HEK293 (cell line): ENCODE data around the gene POM121L2.

Experiments
- ATF2 ChIP-seq: fragments of 450-650 bp; formaldehyde crosslinking; IDR thresholded peaks from 2 replicates; pipeline ENCODE4 v1.5.1; 2016; ENCODE audit warnings: missing biosample characterization, missing genetic modification characterization, low read depth
- ELK4 ChIP-seq: IDR thresholded peaks from 2 replicates; pipeline ENCODE4 v1.6.1; 2011; ENCODE audit warnings: mild to moderate bottlenecking, low read depth, low read length, borderline replicate concordance
- GFI1B ChIP-seq: fragments of 450-650 bp; formaldehyde crosslinking; IDR thresholded peaks from 2 replicates; pipeline ENCODE4 v1.5.1; 2016; ENCODE audit warnings: missing biosample characterization, missing genetic modification characterization
- HOXA7 ChIP-seq: sonication (generic); formaldehyde crosslinking; IDR thresholded peaks from 2 replicates; pipeline ENCODE4 v1.8.1; 2022; ENCODE audit warnings: missing genetic modification reagents, borderline replicate concordance
- KLF1 ChIP-seq: fragments of 450-650 bp; formaldehyde crosslinking; IDR thresholded peaks from 2 replicates; pipeline ENCODE4 v1.5.1; 2016; ENCODE audit warnings: missing biosample characterization, missing genetic modification characterization
- KLF10 ChIP-seq: fragments of 450-650 bp; IDR thresholded peaks from 2 replicates; pipeline ENCODE4 v1.5.1; 2018; ENCODE audit warnings: missing biosample characterization, mild to moderate bottlenecking, missing genetic modification characterization
- KLF7 ChIP-seq: fragments of 450-650 bp; formaldehyde crosslinking; IDR thresholded peaks from 2 replicates; pipeline ENCODE4 v1.5.1; 2016; ENCODE audit warnings: missing biosample characterization, missing genetic modification characterization, borderline replicate concordance
- KLF8 ChIP-seq: fragments of 450-650 bp; formaldehyde crosslinking; IDR thresholded peaks from 2 replicates; pipeline ENCODE4 v1.5.1; 2016; ENCODE audit warnings: missing biosample characterization, missing genetic modification characterization
- MEIS1 ChIP-seq: sonication (generic); formaldehyde crosslinking; IDR thresholded peaks from 2 replicates; pipeline ENCODE4 v1.8.1; 2022; ENCODE audit warnings: missing genetic modification reagents, mild to moderate bottlenecking, borderline replicate concordance
- REPIN1 ChIP-seq: fragments of 450-650 bp; formaldehyde crosslinking; IDR thresholded peaks from 2 replicates; pipeline ENCODE4 v1.5.1; 2017; ENCODE audit warnings: missing biosample characterization, missing genetic modification characterization, low read depth
- REST ChIP-seq: fragments of 450-650 bp; formaldehyde crosslinking; IDR thresholded peaks from 2 replicates; pipeline ENCODE4 v1.5.1; 2016; ENCODE audit warnings: missing biosample characterization, missing genetic modification characterization
- SETDB1 ChIP-seq: IDR thresholded peaks from one replicate; pipeline ENCODE4 v1.6.1; 2017; ENCODE audit warnings: mild to moderate bottlenecking, low read length, moderate library complexity, mixed read lengths; ENCODE audit not compliant: insufficient read length
- SP3 ChIP-seq: fragments of 450-650 bp; formaldehyde crosslinking; IDR thresholded peaks from 2 replicates; pipeline ENCODE4 v1.5.1; 2016; ENCODE audit warnings: missing biosample characterization, missing genetic modification characterization
- ZBTB1 ChIP-seq: fragments of 450-650 bp; formaldehyde crosslinking; IDR thresholded peaks from 2 replicates; pipeline ENCODE4 v1.5.1; 2016; ENCODE audit warnings: missing biosample characterization, missing genetic modification characterization
- ZBTB48 ChIP-seq: fragments of 450-650 bp; formaldehyde crosslinking; IDR thresholded peaks from 2 replicates; pipeline ENCODE4 v1.5.1; 2016; ENCODE audit warnings: missing biosample characterization, missing genetic modification characterization
- ZBTB8A ChIP-seq: fragments of 450-650 bp; formaldehyde crosslinking; IDR thresholded peaks from 2 replicates; pipeline ENCODE4 v1.5.1; 2016; ENCODE audit warnings: missing biosample characterization, missing genetic modification characterization
- ZNF121 ChIP-seq: fragments of 450-650 bp; formaldehyde crosslinking; IDR thresholded peaks from 2 replicates; pipeline ENCODE4 v1.5.1; 2016; ENCODE audit warnings: missing biosample characterization, missing genetic modification characterization
- ZNF132 ChIP-seq: fragments of 450-650 bp; formaldehyde crosslinking; IDR thresholded peaks from 2 replicates; pipeline ENCODE4 v1.5.1; 2017; ENCODE audit warnings: missing biosample characterization, missing genetic modification characterization, borderline replicate concordance
- ZNF146 ChIP-seq: fragments of 450-650 bp; formaldehyde crosslinking; IDR thresholded peaks from 2 replicates; pipeline ENCODE4 v1.5.1; 2016; ENCODE audit warnings: missing biosample characterization, missing genetic modification characterization
- ZNF214 ChIP-seq: fragments of 450-650 bp; formaldehyde crosslinking; IDR thresholded peaks from 2 replicates; pipeline ENCODE4 v1.5.1; 2017; ENCODE audit warnings: missing biosample characterization, mild to moderate bottlenecking, missing genetic modification characterization, borderline replicate concordance
- ZNF362 ChIP-seq: fragments of 450-650 bp; formaldehyde crosslinking; IDR thresholded peaks from 2 replicates; pipeline ENCODE4 v1.5.1; 2016; ENCODE audit warnings: missing biosample characterization, missing genetic modification characterization
- ZNF423 ChIP-seq: fragments of 450-650 bp; formaldehyde crosslinking; IDR thresholded peaks from 2 replicates; pipeline ENCODE4 v1.5.1; 2016; ENCODE audit warnings: missing biosample characterization, missing genetic modification characterization
- ZNF521 ChIP-seq: fragments of 450-650 bp; formaldehyde crosslinking; IDR thresholded peaks from 2 replicates; pipeline ENCODE4 v1.5.1; 2017; ENCODE audit warnings: missing biosample characterization, mild to moderate bottlenecking, missing genetic modification characterization
- ZNF544 ChIP-seq: fragments of 450-650 bp; formaldehyde crosslinking; IDR thresholded peaks from 2 replicates; pipeline ENCODE4 v1.5.0; 2017; ENCODE audit warnings: missing biosample characterization, missing genetic modification characterization
- ZNF560 ChIP-seq: fragments of 450-650 bp; formaldehyde crosslinking; IDR thresholded peaks from 2 replicates; pipeline ENCODE4 v1.5.1; 2017; ENCODE audit warnings: missing biosample characterization, missing genetic modification characterization, borderline replicate concordance
- ZNF571 ChIP-seq: fragments of 450-650 bp; formaldehyde crosslinking; IDR thresholded peaks from 2 replicates; pipeline ENCODE4 v1.5.0; 2017; ENCODE audit warnings: missing biosample characterization, missing genetic modification characterization
- ZNF596 ChIP-seq: fragments of 450-650 bp; IDR thresholded peaks from 2 replicates; pipeline ENCODE4 v1.5.0; 2018; ENCODE audit warnings: missing biosample characterization, mild to moderate bottlenecking, missing genetic modification characterization, moderate library complexity
- ZNF610 ChIP-seq: fragments of 450-650 bp; formaldehyde crosslinking; IDR thresholded peaks from 2 replicates; pipeline ENCODE4 v1.5.1; 2016; ENCODE audit warnings: missing biosample characterization, missing genetic modification characterization, borderline replicate concordance
- ZNF623 ChIP-seq: fragments of 450-650 bp; formaldehyde crosslinking; IDR thresholded peaks from 2 replicates; pipeline ENCODE4 v1.5.1; 2016; ENCODE audit warnings: missing biosample characterization, missing genetic modification characterization
- ZNF626 ChIP-seq: fragments of 450-650 bp; sonication (Bioruptor Pico); formaldehyde crosslinking; IDR thresholded peaks from 2 replicates; pipeline ENCODE4 v1.5.1; 2018; ENCODE audit warnings: missing biosample characterization, missing genetic modification characterization, inconsistent platforms
- ZSCAN16 ChIP-seq: fragments of 450-650 bp; formaldehyde crosslinking; IDR thresholded peaks from 2 replicates; pipeline ENCODE4 v1.5.1; 2016; ENCODE audit warnings: missing biosample characterization, missing genetic modification characterization

POM121L2 gene

GRCh38 chr6:27297857-27298730 lies 14.0 kb downstream of the POM121L2 start (continued):
- TF ChIP-seq ZNF521 (tag by site-specific recombination) (no peak), REPIN1 (tag by site-specific recombination) (0 out of 2 replicates have a peak, but pooled peaks have one; percentile 78), KLF7 (tag by site-specific recombination) (no peak), ZNF146 (tag by site-specific recombination) (no peak), KLF1 (tag by site-specific recombination) (no peak), ZNF623 (no peak), ZBTB1 (tag by site-specific recombination) (no peak), ELK4 (no peak), ZNF121 (tag by site-specific recombination) (no peak), ZNF626 (tag by site-specific recombination) (no peak), SETDB1 (no peak), MEIS1 (CRISPR knock-in tag) (peak; percentile 16; the same call in 1 of the 2 replicates), ZNF571 (tag by site-specific recombination) (no peak), GFI1B (tag by site-specific recombination) (no peak), SP3 (tag by site-specific recombination) (0 out of 2 replicates have a peak, but pooled peaks have one; percentile 17), KLF10 (peak; percentile 62; the same call in 1 of the 2 replicates), ATF2 (tag by site-specific recombination) (no peak), HOXA7 (CRISPR knock-in tag) (no peak), ZNF596 (tag by site-specific recombination) (no peak), ZNF132 (tag by site-specific recombination) (no peak), ZNF214 (tag by site-specific recombination) (no peak), ZBTB8A (tag by site-specific recombination) (peak; percentile 41; the same call in 1 of the 2 replicates), ZNF362 (tag by site-specific recombination) (no peak; the same call in 1 of the 2 replicates), ZNF560 (tag by site-specific recombination) (no peak), ZNF610 (tag by site-specific recombination) (no peak), KLF8 (tag by site-specific recombination) (peak; percentile 62; the same call in 1 of the 2 replicates), ZSCAN16 (tag by site-specific recombination) (peak; percentile 49; the same call in 1 of the 2 replicates), REST (peak; percentile 11; the same call in 1 of the 2 replicates), ZNF423 (tag by site-specific recombination) (no peak), ZBTB48 (tag by site-specific recombination) (no peak), ZNF544 (no peak)
